Effector memory CD8-positive, alpha-beta T cell (primary cell): ENCODE results near the gene STIM2.

ENCODE experiments used
- ATAC-seq: fragments of 150-1000 bp; cut with Tn5 transposase; replicated peaks from 2 replicates; pipeline ENCODE4 v1.10.0; 2021; ENCODE audit warnings: mild to moderate bottlenecking, moderate library complexity
- DNase-seq, 3 experiments: peaks; one replicate each; pipeline ENCODE4 v3.0.0; 2021
- H3K27ac Mint-ChIP-seq, 2 donors: one replicate each; pipeline ENCODE4 v1.8.0; 2022; ENCODE audit warnings: mild to moderate bottlenecking in 2 of 2, mixed read lengths in 2 of 2, moderate library complexity in 2 of 2
- H3K27me3 Mint-ChIP-seq, 2 donors: one replicate each; pipeline ENCODE4 v1.8.0; 2022; ENCODE audit warnings: mixed read lengths in 2 of 2
- H3K36me3 Mint-ChIP-seq: one replicate; pipeline ENCODE4 v1.8.0; 2022; ENCODE audit warnings: mild to moderate bottlenecking, moderate library complexity, mixed read lengths; ENCODE audit not compliant: insufficient read depth
- H3K4me1 Mint-ChIP-seq, 2 donors: one replicate each; pipeline ENCODE4 v1.8.0; 2022; ENCODE audit warnings: low read depth in 2 of 2, mixed read lengths in 2 of 2
- H3K4me3 Mint-ChIP-seq, 2 donors: one replicate each; pipeline ENCODE4 v1.8.0; 2022; ENCODE audit warnings: mild to moderate bottlenecking in 2 of 2, mixed read lengths in 2 of 2, moderate library complexity in 2 of 2
- H3K9me3 Mint-ChIP-seq, 2 donors: one replicate each; pipeline ENCODE4 v1.8.0; 2022; ENCODE audit warnings: mixed read lengths in 2 of 2

The STIM2 gene

GRCh38 chr4:27068151-27068867 lies 207.7 kb downstream of the STIM2 start:
- Mint-ChIP-seq H3K27ac (no peak overlapping the region), H3K4me3 (no peak overlapping the region), H3K27me3 (peaks cover 13 to 61% of the 10 kb centered on the region in 2 donors), H3K36me3 (no peaks in the 10 kb centered on the region), H3K9me3 (peaks cover 2 to 7% of the 10 kb centered on the region in 2 donors), H3K4me1 (no peaks in the 10 kb centered on the region)
- ATAC-seq (no peak), DNase-seq (no peak)
